Glutamatergic neuron (in vitro differentiated cells): ENCODE results near the gene ATP9B. TPM values are rescaled to one million over a fixed set of nuclear protein-coding genes. Genes with fewer than 3 reads are reported as not detected.

Experiments
- DNase-seq: peaks from one replicate; pipeline ENCODE4 v3.0.0; 2022
- H3K27ac Mint-ChIP-seq: one replicate; pipeline ENCODE4 v1.8.0; 2020; ENCODE audit warnings: mild to moderate bottlenecking, mixed read lengths, inconsistent platforms; ENCODE audit not compliant: unreplicated experiment
- H3K27me3 Mint-ChIP-seq: one replicate; pipeline ENCODE4 v1.8.0; 2020; ENCODE audit warnings: mild to moderate bottlenecking, moderate library complexity, mixed read lengths, inconsistent platforms; ENCODE audit not compliant: unreplicated experiment
- H3K36me3 Mint-ChIP-seq: one replicate; pipeline ENCODE4 v1.8.0; 2020; ENCODE audit warnings: mild to moderate bottlenecking, mixed read lengths, inconsistent platforms; ENCODE audit not compliant: unreplicated experiment
- H3K4me1 Mint-ChIP-seq: one replicate; pipeline ENCODE4 v1.8.0; 2020; ENCODE audit warnings: mild to moderate bottlenecking, low read depth, mixed read lengths, inconsistent platforms; ENCODE audit not compliant: unreplicated experiment
- H3K4me3 Mint-ChIP-seq: one replicate; pipeline ENCODE4 v1.8.0; 2020; ENCODE audit warnings: mild to moderate bottlenecking, mixed read lengths, inconsistent platforms; ENCODE audit not compliant: unreplicated experiment
- H3K9me3 Mint-ChIP-seq: one replicate; pipeline ENCODE4 v1.8.0; 2020; ENCODE audit warnings: mild to moderate bottlenecking, moderate library complexity, mixed read lengths, inconsistent platforms; ENCODE audit not compliant: unreplicated experiment
- CTCF ChIP-seq: fragments of 200-600 bp; sonication (generic); IDR thresholded peaks from one replicate; pipeline ENCODE4 v1.5.0; 2021; ENCODE audit not compliant: partially characterized antibody, unreplicated experiment
- total RNA-seq: library from RNA; stranded (reverse); fragmentation: NEBNext Ultra II Directional; extraction: Animal tissue kit (Norgen Biotek cat#: 25700); gene quantifications from one replicate; pipeline ENCODE4 v1.2.1, GENCODE V29; 2021; ENCODE audit not compliant: unreplicated experiment

The ATP9B gene
- total RNA-seq, 1 donor from 2014 or later = 62.6 TPM

DNA sequence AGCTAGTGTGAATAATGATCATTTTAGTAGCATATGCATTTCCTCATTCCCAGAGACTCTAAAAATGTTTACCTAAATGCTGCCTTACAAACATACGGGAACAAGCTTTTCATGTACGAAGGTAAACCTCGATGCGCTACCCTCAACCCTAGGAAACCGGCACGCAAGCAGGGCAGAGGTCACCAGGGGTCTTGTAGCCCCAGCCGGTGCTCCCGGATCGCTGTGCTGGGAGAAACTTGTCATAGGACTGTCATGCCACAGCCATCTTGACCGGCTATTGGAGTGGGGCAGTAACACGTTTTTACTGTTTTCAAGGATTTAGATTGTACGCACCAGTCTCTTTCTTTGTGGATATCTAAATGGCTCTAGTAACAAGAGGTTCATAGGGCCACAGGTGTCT lies 291.7 kb downstream of the ATP9B start:
- Mint-ChIP-seq H3K4me3 (no peak overlapping the region), H3K27ac (no peak overlapping the region), H3K4me1 (peaks cover 4% of the 10 kb centered on the region), H3K9me3 (peaks cover 10% of the 10 kb centered on the region), H3K36me3 (peaks cover 18% of the 10 kb centered on the region), H3K27me3 (peaks cover 8% of the 10 kb centered on the region)
- no peak for TF ChIP-seq CTCF
- DNase-seq = no peak

- Mint-ChIP-seq H3K36me3 (peaks cover 23% of the 10 kb centered on the region), H3K4me1 (no peaks in the 10 kb centered on the region), H3K4me3 (no peak overlapping the region), H3K27me3 (peaks cover 8% of the 10 kb centered on the region), H3K27ac (no peak overlapping the region), H3K9me3 (peaks cover 8% of the 10 kb centered on the region)
- DNase-seq = no peak
- no peak for TF ChIP-seq CTCF
Observed at GRCh38 chr18:79361766-79362522, 292.8 kb downstream of the ATP9B start.

DNA sequence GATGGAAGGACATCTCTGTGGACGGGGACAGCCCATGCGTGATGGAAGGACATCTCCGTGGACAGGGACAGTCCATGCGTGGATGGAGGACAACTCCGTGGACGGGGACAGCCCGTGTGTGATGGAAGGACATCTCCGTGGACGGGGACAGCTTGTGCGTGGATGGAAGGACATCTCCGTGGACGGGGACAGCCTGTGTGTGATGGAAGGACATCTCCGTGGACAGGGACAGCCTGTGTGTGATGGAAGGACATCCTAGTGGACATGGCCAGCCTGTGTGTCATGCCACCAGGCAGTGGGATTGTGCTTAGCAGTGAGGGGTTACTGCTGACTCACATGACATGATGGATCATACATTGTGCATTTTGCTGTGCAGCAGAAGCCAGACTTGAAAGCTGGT lies 296.5 kb downstream of the ATP9B start:
- Mint-ChIP-seq H3K27ac (no peak overlapping the region), H3K27me3 (peaks cover 5% of the 10 kb centered on the region), H3K4me1 (no peaks in the 10 kb centered on the region), H3K36me3 (peaks cover 28% of the 10 kb centered on the region), H3K4me3 (no peak overlapping the region), H3K9me3 (peaks cover 8% of the 10 kb centered on the region)
- TF ChIP-seq CTCF = no peak
- no peak for DNase-seq

DNA sequence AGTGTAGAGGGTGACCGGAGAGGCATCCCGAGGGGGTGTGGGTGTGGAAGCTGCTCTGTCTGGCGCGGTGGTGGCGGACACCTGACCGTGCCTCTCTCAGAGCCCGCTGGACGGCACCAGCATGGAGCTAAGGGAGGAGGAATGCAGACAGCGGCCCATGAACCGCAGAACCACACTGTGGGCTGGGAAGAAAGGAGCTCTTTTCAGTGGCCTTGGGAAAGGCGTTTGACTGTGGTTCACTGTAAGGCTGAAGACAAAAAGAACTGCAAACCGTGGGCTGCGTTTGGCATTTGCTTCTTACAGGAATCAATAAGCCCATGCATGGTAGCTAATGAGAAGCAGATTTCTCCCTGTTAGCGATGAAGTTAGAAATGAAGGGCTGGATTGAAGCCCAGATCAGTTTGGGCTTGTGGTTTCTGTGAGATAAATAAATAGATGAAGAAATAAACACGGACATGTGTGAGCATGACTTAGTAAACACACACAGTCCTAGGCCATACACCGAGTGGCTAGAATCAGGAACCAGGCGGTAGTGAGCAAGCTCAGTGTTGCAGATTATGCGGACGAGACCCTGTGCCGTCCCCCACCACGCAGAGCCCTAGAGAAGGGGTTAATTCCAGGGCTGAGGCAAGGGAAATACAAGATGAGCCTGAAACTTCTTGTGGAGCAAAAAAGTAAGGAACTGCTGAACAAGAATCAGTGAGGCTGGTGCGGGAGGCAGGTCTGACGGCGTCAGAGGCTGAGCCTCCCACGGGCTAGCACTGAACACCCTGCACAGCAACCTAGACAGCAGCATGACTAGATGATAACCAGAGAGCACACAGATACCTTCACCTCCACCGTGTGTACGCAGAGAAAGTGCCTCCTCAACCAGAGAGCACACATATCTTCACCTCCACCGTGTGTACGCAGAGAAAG lies 297.2 kb downstream of the ATP9B start:
- no peak for DNase-seq
- TF ChIP-seq CTCF = no peak
- H3K4me1 Mint-ChIP-seq = peaks cover under 1% of the 10 kb centered on the region
- H3K4me3 Mint-ChIP-seq = no peak overlapping the region
- peaks cover 8% of the 10 kb centered on the region for H3K9me3 Mint-ChIP-seq
- peaks cover 26% of the 10 kb centered on the region for H3K36me3 Mint-ChIP-seq
- peaks cover 5% of the 10 kb centered on the region for H3K27me3 Mint-ChIP-seq
- peak overlapping the region; percentile 12 for H3K27ac Mint-ChIP-seq
